K562 (cell line): ENCODE data around the gene SPPL3. TPM values are rescaled to one million over a fixed set of nuclear protein-coding genes. Genes with fewer than 3 reads are reported as not detected.
"Not testable (repeated sequence)": the region's sequence is repeated elsewhere in the genome, so short reads cannot be mapped to it uniquely, and the experiment has no call there.

Experiments used
- ATAC-seq: fragments of 200-7000 bp; cut with Tn5 transposase; 3 replicates; pipeline ENCODE4 v1.9.1; 2020; ENCODE audit warnings: moderate library complexity
- BruUV-seq: library from RNA; stranded (reverse); fragments of 400-500 nt; replicated peaks from 2 replicates; lab custom pipeline; 2021; lab: Mats Ljungman, UMichigan
- CTCF ChIA-PET: fragments of 300-600 bp; formaldehyde crosslinking; extraction: SDS; loops from one replicate; lab custom pipeline; 2021; ENCODE audit warnings: low intra/inter-chr PET ratio; lab: Yijun Ruan, JAX
- POLR2A ChIA-PET: fragments of 300-600, 350-650 bp; sonication (Branson Sonifier 250); formaldehyde crosslinking; extraction: SDS; loops from one replicate; lab custom pipeline; 2021; ENCODE audit warnings: antibody characterized with exemption, inconsistent platforms; lab: Yijun Ruan, JAX
- DNase-seq, 4 experiments: peaks; one replicate each; pipeline versions ENCODE4 v3.0.0 to v3.0.0-alpha.2; 2011 to 2018; ENCODE audit warnings: low spot score in 3 of 4, mixed read lengths in 3 of 4; ENCODE audit errors: extremely low read depth in 1 of 4
- FAIRE-seq: peaks from 2 replicates; lab custom pipeline; 2011; peaks lifted over from hg19 to GRCh38; lab: Jason Lieb, UNC
- H2AFZ ChIP-seq: 2 replicates; pipeline ENCODE4 v1.6.0; 2011; ENCODE audit warnings: low read depth, low read length, control low read depth, inconsistent platforms
- H3K27ac ChIP-seq: fragments of 200-600 bp; 3 replicates; pipeline ENCODE4 v1.8.0; 2011; ENCODE audit warnings: low read depth, mild to moderate bottlenecking, control low read depth, inconsistent platforms, low read length, moderate library complexity, mixed read lengths; ENCODE audit errors: extremely low read depth
- H3K27me3 ChIP-seq, 2 experiments: fragments of 300-600 bp in 1 of 2; 2 replicates in 1 of 2; 3 replicates in 1 of 2; pipeline versions ENCODE4 v1.6.0 to v1.8.0; 2011; ENCODE audit warnings: inconsistent platforms in 2 of 2, low read length in 2 of 2, mild to moderate bottlenecking in 1 of 2, mixed read lengths in 1 of 2, moderate library complexity in 1 of 2; ENCODE audit not compliant: control insufficient read depth in 2 of 2, insufficient read depth in 2 of 2
- H3K36me3 ChIP-seq: fragments of 300-600 bp; 3 replicates; pipeline ENCODE4 v1.8.0; 2011; ENCODE audit warnings: mild to moderate bottlenecking, low read length, inconsistent platforms; ENCODE audit not compliant: control insufficient read depth, insufficient read depth
- H3K4me1 ChIP-seq, 2 experiments: fragments of 200-600 bp in 1 of 2; replicated peaks in 1 of 2; 2 replicates in 1 of 2; 3 replicates in 1 of 2; pipeline versions ENCODE4 v1.5.1 to v1.8.0; 2011; ENCODE audit warnings: inconsistent platforms in 2 of 2, low read length in 2 of 2, mild to moderate bottlenecking in 1 of 2, mixed read lengths in 1 of 2, moderate library complexity in 1 of 2; ENCODE audit not compliant: control insufficient read depth in 2 of 2, insufficient read depth in 2 of 2
- H3K4me2 ChIP-seq: 2 replicates; pipeline ENCODE4 v1.6.1; 2011; ENCODE audit warnings: low read length, control low read depth, inconsistent platforms, mixed read lengths; ENCODE audit not compliant: insufficient read depth
- H3K4me3 ChIP-seq: fragments of 200-600 bp; sonication (generic), shearing (Covaris generic); 2 replicates; pipeline ENCODE4 v1.5.1; 2016; ENCODE audit warnings: control low read depth, inconsistent platforms
- H3K79me2 ChIP-seq: fragments of 200-600 bp; 3 replicates; pipeline ENCODE4 v1.8.0; 2011; ENCODE audit warnings: low read length, inconsistent platforms; ENCODE audit not compliant: control insufficient read depth, insufficient read depth
- H3K9ac ChIP-seq, 2 experiments: 2 replicates each; pipeline versions ENCODE4 v1.6.0 to v1.6.1; 2011; ENCODE audit warnings: low read depth in 2 of 2, low read length in 2 of 2, control low read depth in 1 of 2, inconsistent platforms in 1 of 2, mild to moderate bottlenecking in 1 of 2, mixed read lengths in 1 of 2; ENCODE audit not compliant: insufficient read depth in 1 of 2
- H3K9me1 ChIP-seq: one replicate; pipeline ENCODE4 v1.6.0; 2011; ENCODE audit warnings: inconsistent platforms, mild to moderate bottlenecking, low read length, moderate library complexity; ENCODE audit not compliant: control insufficient read depth, insufficient read depth
- H3K9me3 ChIP-seq: replicated peaks from 2 replicates; pipeline ENCODE4 v1.5.1; 2011; ENCODE audit warnings: low read depth, low read length, inconsistent platforms; ENCODE audit not compliant: control insufficient read depth, insufficient read depth
- H4K20me1 ChIP-seq: replicated peaks from 2 replicates; pipeline ENCODE4 v1.6.1; 2011; ENCODE audit warnings: low read length, inconsistent platforms, mixed read lengths; ENCODE audit not compliant: control insufficient read depth, insufficient read depth
- CBFA2T2 ChIP-seq: fragments of 450-650 bp; conservative IDR thresholded peaks from 2 replicates; pipeline ENCODE4 v1.6.1; 2017; ENCODE audit warnings: mild to moderate bottlenecking
- ETV6 ChIP-seq, 3 experiments: fragments of 150-350 bp in 1 of 3; sonication (generic) in 1 of 3; formaldehyde crosslinking in 1 of 3; IDR thresholded peaks; 2 replicates each; pipeline versions ENCODE4 v1.6.1 to v1.8.0; 2014 to 2022; ENCODE audit warnings: borderline replicate concordance in 2 of 3, low read depth in 2 of 3, antibody characterized with exemption in 1 of 3, low read length in 1 of 3, mild to moderate bottlenecking in 1 of 3, missing genetic modification reagents in 1 of 3
- HLTF ChIP-seq: fragments of 450-650 bp; IDR thresholded peaks from 2 replicates; pipeline ENCODE4 v1.6.1; 2016
- KLF6 ChIP-seq: fragments of 250-450 bp; sonication (Bioruptor Pico); IDR thresholded peaks from 2 replicates; pipeline ENCODE4 v1.4.0; 2020; ENCODE audit warnings: mild to moderate bottlenecking, moderate library complexity, borderline replicate concordance
- POLR2G ChIP-seq: fragments of 200-400 bp; formaldehyde crosslinking; IDR thresholded peaks from 2 replicates; pipeline ENCODE4 v1.6.1; 2017; ENCODE audit warnings: low read depth, mild to moderate bottlenecking, antibody characterized with exemption, low read length, moderate library complexity
- TFE3 ChIP-seq: fragments of 450-650 bp; formaldehyde crosslinking; IDR thresholded peaks from 2 replicates; pipeline ENCODE4 v1.4.0; 2020; ENCODE audit warnings: mild to moderate bottlenecking, mixed read lengths
- U2AF1 ChIP-seq: fragments of 200-400 bp; formaldehyde crosslinking; optimal IDR thresholded peaks from 2 replicates; pipeline ENCODE3; 2017; ENCODE audit warnings: mild to moderate bottlenecking, low read depth, low read length, moderate library complexity
- ZNF184 ChIP-seq: sonication (generic); formaldehyde crosslinking; IDR thresholded peaks from 2 replicates; pipeline ENCODE4 v1.5.0; 2020; ENCODE audit warnings: missing genetic modification reagents
- ZNF224 ChIP-seq: sonication (generic); formaldehyde crosslinking; IDR thresholded peaks from 2 replicates; pipeline ENCODE4 v1.8.0; 2022; ENCODE audit warnings: mild to moderate bottlenecking, missing genetic modification reagents
- ZNF280A ChIP-seq: fragments of 450-650 bp; IDR thresholded peaks from 2 replicates; pipeline ENCODE4 v1.6.1; 2018; ENCODE audit warnings: mild to moderate bottlenecking, low read depth; ENCODE audit not compliant: partially characterized antibody
- WGBS: fragments of 100-300 bp; shearing (Covaris generic); methylation state at CpG from one replicate; pipeline ENCODE4 v1.1.6; 2016; ENCODE audit warnings: low coverage, mixed read lengths; ENCODE audit not compliant: insufficient coverage; ENCODE audit errors: missing lambda C conversion rate; 5-methylcytosine and 5-hydroxymethylcytosine counted together
- in situ Hi-C: fragments of 300-500 bp; cut with MboI; formaldehyde crosslinking; loops from 4 replicates; pipeline ENCODE4 v1.15.0; 2018; ENCODE audit warnings: inconsistent platforms, mixed read lengths
- intact Hi-C: fragments of 100-400 bp; cut with micrococcal nuclease; formaldehyde crosslinking; loops from 2 replicates; pipeline ENCODE4 v1.14.2; 2022
- polyA plus RNA-seq, 8 experiments: library from polyadenylated mRNA; depleted of rRNA in 4 of 8; stranded (reverse) in 5 of 8; unstranded in 3 of 8; fragments of >200 nt; fragmentation: Nextera tagmentation in 2 of 8; fragmentation: Illumina TruSeq in 1 of 8; extraction: Ambion mirVana in 2 of 8; extraction: Trizol in 1 of 8; gene quantifications; 2 replicates each; pipeline versions ENCODE4 v1.2.1 to v1.2.3, GENCODE V29; 2011 to 2014; ENCODE audit warnings: inconsistent platforms in 1 of 8, missing spikeins in 1 of 8
- total RNA-seq, 7 experiments: library from RNA; depleted of rRNA in 6 of 7; stranded (reverse); fragments of >200 nt in 6 of 7; fragmentation: Illumina TruSeq in 2 of 7; extraction: Trizol in 2 of 7; gene quantifications; 2 replicates each; pipeline versions ENCODE4 v1.2.1 to v1.2.3, GENCODE V29; 2011 to 2021; ENCODE audit warnings: low replicate concordance in 1 of 7
- TF ChIP-seq, protein P1 (sequence below), 2 experiments: fragments of 450-650 bp in 1 of 2; sonication (generic) in 1 of 2; formaldehyde crosslinking; conservative IDR thresholded peaks; 2 replicates each; pipeline versions ENCODE4 v1.4.0 to v1.8.1; 2020 to 2022; ENCODE audit warnings: mild to moderate bottlenecking in 1 of 2, missing genetic modification reagents in 1 of 2

Gene SPPL3
- total and polyA plus RNA-seq, 9 of the 15 experiments (the other 6 are each of a cell fraction or from before 2014, with no cell fraction given): 2.9 to 32.1 (median 7.1) TPM

DNA sequence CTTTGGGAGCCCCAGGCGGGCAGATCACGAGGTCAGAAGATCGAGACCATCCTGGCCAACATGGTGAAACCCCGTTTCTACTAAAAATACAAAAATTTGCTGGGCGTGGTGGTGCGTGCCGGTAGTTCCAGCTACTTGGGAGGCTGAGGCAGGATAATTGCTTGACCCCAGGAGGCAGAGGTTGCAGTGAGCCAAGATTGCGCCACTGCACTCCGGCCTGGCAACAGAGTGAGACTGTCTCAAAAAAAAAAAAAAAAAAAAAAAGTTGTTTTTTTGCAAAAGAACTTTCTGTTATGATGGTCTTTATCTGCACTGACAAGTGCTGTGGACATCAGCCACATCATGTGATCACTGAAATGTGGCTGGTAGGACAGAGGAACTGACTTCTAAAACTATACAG lies 111.7 kb downstream of the SPPL3 start:
- H3K79me2 ChIP-seq, BruUV-seq, in situ Hi-C loops, H3K4me1 ChIP-seq, CTCF ChIA-PET, H3K9me1 ChIP-seq, FAIRE-seq, H3K9ac ChIP-seq, H3K27me3 ChIP-seq, ATAC-seq, H3K9me3 ChIP-seq, DNase-seq, POLR2A ChIA-PET, intact Hi-C loops, H2AFZ ChIP-seq, H3K36me3 ChIP-seq, H3K4me3 ChIP-seq, H3K4me2 ChIP-seq, H4K20me1 ChIP-seq, H3K27ac ChIP-seq: not testable (repeated sequence)
- peak; percentile 45; the same call in 1 of the 2 replicates for TF ChIP-seq TFE3 (CRISPR knock-in tag)
- 89% methylated on average over 9 of the region's 9 CpGs for WGBS

- Histone ChIP-seq H3K27me3 (no peaks in the 10 kb centered on the region), H3K4me2 (no peak overlapping the region), H3K36me3 (no peaks in the 10 kb centered on the region), H3K9me3 (peaks cover 2% of the 10 kb centered on the region), H3K27ac (no peak overlapping the region), H3K9ac (no peak overlapping the region), H4K20me1 (no peaks in the 10 kb centered on the region), H2AFZ (no peak overlapping the region), H3K4me1 (no peaks in the 10 kb centered on the region), H3K9me1 (no peaks in the 10 kb centered on the region), H3K4me3 (no peak overlapping the region), H3K79me2 (no peaks in the 10 kb centered on the region)
- CTCF ChIA-PET: no interaction called here
- POLR2A ChIA-PET: no interaction called here
- no TSS peak for BruUV-seq
- ATAC-seq (no peak), DNase-seq (no peak), FAIRE-seq (no peak)
- 69% methylated on average over 2 of the region's 2 CpGs for WGBS
- intact Hi-C loops (no loop called here), in situ Hi-C loops (no loop called here)
- TF ChIP-seq U2AF1 (no peak), HLTF (no peak), ZNF280A (no peak), ZNF224 (CRISPR knock-in tag) (no peak), ETV6 (IDR thresholded peaks at IDR 0.05; ENCODE audit: borderline replicate concordance in 1 of 2, low read depth in 2 of 2, low read length in 1 of 2) (no peak), ETV6 (CRISPR knock-in tag; IDR thresholded peaks at IDR 0.05; ENCODE audit: borderline replicate concordance) (no peak), KLF6 (no peak), POLR2G (no peak), ZNF184 (CRISPR knock-in tag) (no peak), CBFA2T2 (no peak)
- TF ChIP-seq, protein P1, sequence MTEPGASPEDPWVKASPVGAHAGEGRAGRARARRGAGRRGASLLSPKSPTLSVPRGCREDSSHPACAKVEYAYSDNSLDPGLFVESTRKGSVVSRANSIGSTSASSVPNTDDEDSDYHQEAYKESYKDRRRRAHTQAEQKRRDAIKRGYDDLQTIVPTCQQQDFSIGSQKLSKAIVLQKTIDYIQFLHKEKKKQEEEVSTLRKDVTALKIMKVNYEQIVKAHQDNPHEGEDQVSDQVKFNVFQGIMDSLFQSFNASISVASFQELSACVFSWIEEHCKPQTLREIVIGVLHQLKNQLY (CRISPR knock-in tag; conservative IDR thresholded peaks at IDR 0.05): no peak
Observed at GRCh38 chr12:120791669-120792176, 112.4 kb downstream of the SPPL3 start.
